Measurements from ENCODE around the gene HGS. TPM values are rescaled to one million over a fixed set of nuclear protein-coding genes. Genes with fewer than 3 reads are reported as not detected.

Gene HGS
- total and polyA plus RNA-seq, 2 of the 8 experiments (the other 6 are each of a cell fraction or from before 2014, with no cell fraction given): 80.8 to 99.7 TPM

DNA sequence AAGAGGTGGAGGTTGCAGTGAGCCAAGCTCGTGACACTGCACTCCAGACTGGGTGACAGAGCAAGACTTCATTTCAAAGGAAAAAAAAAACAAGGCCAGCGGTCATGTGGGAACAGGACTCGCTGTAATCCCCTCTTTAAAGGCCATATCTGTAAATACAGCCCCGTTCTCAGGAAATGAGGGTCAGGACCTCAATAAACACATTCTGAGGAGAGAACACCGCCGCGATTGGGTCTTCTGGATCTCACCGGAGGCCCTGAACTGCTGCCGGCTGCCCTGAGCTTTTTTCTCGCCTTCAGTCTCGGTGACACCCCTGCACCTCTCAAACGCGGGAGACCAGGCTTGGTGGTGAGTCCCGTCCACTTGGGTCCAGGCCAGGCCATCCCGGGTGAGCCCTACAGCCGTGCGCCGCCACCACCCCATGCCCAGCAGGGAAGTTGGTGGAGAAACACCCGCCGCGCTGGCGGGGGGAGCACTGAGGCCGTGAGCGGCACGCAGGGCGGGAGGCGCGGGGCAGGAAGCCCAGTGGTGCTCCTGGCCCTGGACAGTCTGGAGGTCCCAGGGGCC is 56.7 kb downstream of the HGS start:
- H3K9ac ChIP-seq (replicated peaks in 1 of 4; ENCODE audit: extremely low read depth in 1 of 4, low read depth in 3 of 4, low read length in 3 of 4): no peak overlapping the region
- no peaks in the 10 kb centered on the region for H3K79me2 ChIP-seq (ENCODE audit: control insufficient read depth in 1 of 2, insufficient read depth in 2 of 2, low read length in 2 of 2)
- no peak overlapping the region for H4K91ac ChIP-seq (replicated peaks; ENCODE audit: insufficient read length, low read length)
- no peak overlapping the region for H4K5ac ChIP-seq (ENCODE audit: insufficient read length, low read depth, low read length)
- H2BK20ac ChIP-seq (ENCODE audit: low read length): no peak overlapping the region
- no peak overlapping the region for H2AK5ac ChIP-seq (ENCODE audit: low read depth, low read length)
- H3K23me2 ChIP-seq (ENCODE audit: low read depth, low read length): peaks cover 4% of the 10 kb centered on the region; the same call in 1 of the 2 replicates
- POLR2A ChIA-PET (ENCODE audit: partially characterized antibody): interaction anchor here (1.0 to 1.3 kb wide), 3 partner anchors 54 to 92 kb away, joined by 3 to 6 read pairs (median 4); partner anchors contain the start of gene MCRIP1
- TF ChIP-seq SUZ12 (IDR thresholded peaks at IDR 0.05; ENCODE audit: low read length) (no peak), KDM1A (IDR thresholded peaks at IDR 0.05; ENCODE audit: borderline replicate concordance, low read length) (no peak), ZNF274 (IDR thresholded peaks at IDR 0.05; ENCODE audit: borderline replicate concordance, extremely low read depth, low read length) (no peak), BACH1 (IDR thresholded peaks at IDR 0.05; ENCODE audit: low read length) (no peak), POU5F1 (IDR thresholded peaks at IDR 0.05; ENCODE audit: low read depth, low read length) (no peak), BCL11A (IDR thresholded peaks at IDR 0.05; ENCODE audit: low read depth in 2 of 2, low read length in 2 of 2) (no peak), POLR2AphosphoS5 (IDR thresholded peaks at IDR 0.05; ENCODE audit: low read depth, low read length) (no peak), CBX5 (IDR thresholded peaks at IDR 0.05; ENCODE audit: low read depth, low read length) (no peak), TCF12 (IDR thresholded peaks at IDR 0.05; ENCODE audit: low read depth, low read length) (no peak)
- TF ChIP-seq, protein P1, sequence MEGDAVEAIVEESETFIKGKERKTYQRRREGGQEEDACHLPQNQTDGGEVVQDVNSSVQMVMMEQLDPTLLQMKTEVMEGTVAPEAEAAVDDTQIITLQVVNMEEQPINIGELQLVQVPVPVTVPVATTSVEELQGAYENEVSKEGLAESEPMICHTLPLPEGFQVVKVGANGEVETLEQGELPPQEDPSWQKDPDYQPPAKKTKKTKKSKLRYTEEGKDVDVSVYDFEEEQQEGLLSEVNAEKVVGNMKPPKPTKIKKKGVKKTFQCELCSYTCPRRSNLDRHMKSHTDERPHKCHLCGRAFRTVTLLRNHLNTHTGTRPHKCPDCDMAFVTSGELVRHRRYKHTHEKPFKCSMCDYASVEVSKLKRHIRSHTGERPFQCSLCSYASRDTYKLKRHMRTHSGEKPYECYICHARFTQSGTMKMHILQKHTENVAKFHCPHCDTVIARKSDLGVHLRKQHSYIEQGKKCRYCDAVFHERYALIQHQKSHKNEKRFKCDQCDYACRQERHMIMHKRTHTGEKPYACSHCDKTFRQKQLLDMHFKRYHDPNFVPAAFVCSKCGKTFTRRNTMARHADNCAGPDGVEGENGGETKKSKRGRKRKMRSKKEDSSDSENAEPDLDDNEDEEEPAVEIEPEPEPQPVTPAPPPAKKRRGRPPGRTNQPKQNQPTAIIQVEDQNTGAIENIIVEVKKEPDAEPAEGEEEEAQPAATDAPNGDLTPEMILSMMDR (IDR thresholded peaks at IDR 0.05; ENCODE audit: control extremely low read depth in 1 of 3, insufficient read depth in 1 of 3, low read depth in 1 of 3, low read length in 3 of 3): no peak
- peaks cover 0 to 3% of the 10 kb centered on the region in 2 experiments for H4K20me1 ChIP-seq (replicated peaks in 1 of 2; ENCODE audit: control insufficient read depth in 1 of 2, insufficient read depth in 2 of 2, low read length in 2 of 2)
- peaks cover 0 to 3% (median 1%) of the 10 kb centered on the region in 4 experiments; a peak in 1 of 7 replicates for H3K4me1 ChIP-seq (replicated peaks in 1 of 4; ENCODE audit: control insufficient read depth in 3 of 4, insufficient read depth in 4 of 4, low read length in 3 of 4)
- H3K9me3 ChIP-seq (ENCODE audit: insufficient read depth in 2 of 2, low read depth in 1 of 2, low read length in 1 of 2): no peaks in the 10 kb centered on the region
- no peak overlapping the region for H2BK120ac ChIP-seq (replicated peaks; ENCODE audit: low read depth, low read length)
- WGBS, 2 experiments (ENCODE audit: extremely low coverage in 1 of 2, insufficient coverage in 1 of 2, insufficient read length in 1 of 2, insufficient replicate concordance in 2 of 2, low coverage in 1 of 2, low lambda C conversion rate in 2 of 2, missing lambda C conversion rate in 1 of 2): 81% methylated on average over 27 of the region's 28 CpGs; no CpG with 5 or more reads in 1 of the 2 experiments
- no peak overlapping the region for H2BK15ac ChIP-seq (ENCODE audit: low read length)
- FAIRE-seq: no peak
- H3K27me3 ChIP-seq (replicated peaks in 1 of 4; ENCODE audit: control insufficient read depth in 3 of 4, extremely low read depth in 1 of 4, insufficient read depth in 3 of 4, low read length in 3 of 4): peaks cover 0 to 2% (median 0%) of the 10 kb centered on the region in 4 experiments; a peak in 1 of 7 replicates
- CTCF ChIA-PET (ENCODE audit: partially characterized antibody): interaction anchor here (0.6 to 2.1 kb wide), 3 partner anchors 9 to 85 kb away, joined by 3 to 4 read pairs (median 3); no protein-coding TSS in a partner anchor
- no peak overlapping the region for H2AFZ ChIP-seq (ENCODE audit: low read length)
- H2BK12ac ChIP-seq (ENCODE audit: low read depth, low read length): no peak overlapping the region
- no peak overlapping the region for H3K18ac ChIP-seq (ENCODE audit: extremely low read depth, low read length)
- no peaks in the 10 kb centered on the region for H3K79me1 ChIP-seq (ENCODE audit: low read depth, low read length)
- H3K4ac ChIP-seq (replicated peaks; ENCODE audit: insufficient read length, low read depth, low read length): no peak overlapping the region
- no peaks in the 10 kb centered on the region for H3K36me3 ChIP-seq (ENCODE audit: control insufficient read depth in 2 of 4, insufficient read depth in 4 of 4, low read length in 3 of 4)
- no peak overlapping the region for H3K4me3 ChIP-seq (ENCODE audit: extremely low read depth in 1 of 4, insufficient read depth in 2 of 4, low read depth in 3 of 4, low read length in 4 of 4)
- DNase-seq (ENCODE audit: low read depth in 1 of 2, low spot score in 2 of 2): no peak
- H3K23ac ChIP-seq (ENCODE audit: insufficient read length): no peak overlapping the region
- no peak overlapping the region for H3K27ac ChIP-seq (ENCODE audit: low read depth, low read length)
- H3K4me2 ChIP-seq (ENCODE audit: insufficient read depth in 1 of 2, low read depth in 2 of 2, low read length in 2 of 2): no peak overlapping the region
- H4K8ac ChIP-seq (ENCODE audit: extremely low read depth, insufficient read depth, low read length): no peak overlapping the region; the same call in 1 of the 2 replicates
- no peak overlapping the region for H2BK5ac ChIP-seq (ENCODE audit: low read depth, low read length)
- no peak overlapping the region for H3K56ac ChIP-seq (replicated peaks; ENCODE audit: insufficient read length, low read depth, low read length)
- no peak overlapping the region for H3K14ac ChIP-seq (ENCODE audit: insufficient read length)

Data from H1 (cell line).